Fibroblast of skin of abdomen (primary cell): Measurements from ENCODE around the gene MYADML2.
"Not testable (repeated sequence)": the region's sequence is repeated elsewhere in the genome, so short reads cannot be mapped to it uniquely, and the experiment has no call there.

Experiments used
- DNase-seq: peaks from one replicate; pipeline ENCODE4 v3.0.0-alpha.2; 2013

The MYADML2 gene

GRCh38 chr17:81923302-81924260 is 23.5 kb downstream of the MYADML2 start:
- peak; percentile 75 for DNase-seq

- no peak for DNase-seq
Observed at GRCh38 chr17:81922566-81923301, 24.3 kb downstream of the MYADML2 start.

- DNase-seq = no peak
Observed at GRCh38 chr17:81921996-81922565, 25.0 kb downstream of the MYADML2 start.

GRCh38 chr17:81921537-81921862 is 25.5 kb downstream of the MYADML2 start:
- no peak for DNase-seq

- DNase-seq = no peak
Observed at GRCh38 chr17:81920612-81921536, 26.2 kb downstream of the MYADML2 start.

GRCh38 chr17:81918832-81919545 is 28.0 kb downstream of the MYADML2 start:
- DNase-seq = no peak

- DNase-seq = not testable (repeated sequence)
Observed at GRCh38 chr17:81918333-81918669, 28.7 kb downstream of the MYADML2 start.

GRCh38 chr17:81917565-81918332 is 29.3 kb downstream of the MYADML2 start, which contains the start of gene SIRT7:
Gene SIRT7, minus strand, starts transcription at chr17:81918176. Its CDS starts 45 bp downstream, at chr17:81918131.
- peak; percentile 67 for DNase-seq

GRCh38 chr17:81916234-81917001 is 30.6 kb downstream of the MYADML2 start:
- DNase-seq = no peak

GRCh38 chr17:81915331-81915730 is 31.7 kb downstream of the MYADML2 start:
- no peak for DNase-seq

- no peak for DNase-seq
Observed at GRCh38 chr17:81914103-81914850, 32.8 kb downstream of the MYADML2 start.

GRCh38 chr17:81913394-81914102 is 33.5 kb downstream of the MYADML2 start:
- no peak for DNase-seq

- DNase-seq = no peak
Observed at GRCh38 chr17:81912441-81913309, 34.4 kb downstream of the MYADML2 start.

- DNase-seq = no peak
Observed at GRCh38 chr17:81911969-81912368, 35.1 kb downstream of the MYADML2 start.

GRCh38 chr17:81911277-81911961 is 35.6 kb downstream of the MYADML2 start, which contains the start of gene PCYT2:
Gene PCYT2, minus strand, starts transcription at chr17:81911399. Its CDS starts 44 bp downstream, at chr17:81911355.
- peak; percentile 84 for DNase-seq

GRCh38 chr17:81910840-81911276 is 36.2 kb downstream of the MYADML2 start:
- no peak for DNase-seq
